Thoracic aorta (tissue), 2 donors: ENCODE results near the gene MAT2B. TPM values are rescaled to one million over a fixed set of nuclear protein-coding genes. Genes with fewer than 3 reads are reported as not detected.

Experiments used
- ATAC-seq: fragments of 150-250 bp; one replicate; pipeline ENCODE4 v1.8.0; 2017; ENCODE audit warnings: low read depth; ENCODE audit not compliant: insufficient number of reproducible peaks, low FRiP score
- DNase-seq: peaks from one replicate; pipeline ENCODE4 v3.0.0-alpha.2; 2020; ENCODE audit warnings: low spot score
- H3K27ac ChIP-seq, 2 donors: fragments of 200-600 bp; sonication (generic); 1 replicate in 1 of 2; 2 replicates in 1 of 2; pipeline ENCODE4 v1.5.1; 2016; ENCODE audit warnings: mild to moderate bottlenecking in 2 of 2, moderate library complexity in 2 of 2
- H3K27me3 ChIP-seq: fragments of 200-600 bp; sonication (generic); replicated peaks from 2 replicates; pipeline ENCODE4 v1.6.0; 2016; ENCODE audit warnings: mild to moderate bottlenecking; ENCODE audit not compliant: insufficient read depth
- H3K36me3 ChIP-seq: fragments of 200-600 bp; sonication (generic); one replicate; pipeline ENCODE4 v1.5.1; 2016
- H3K4me1 ChIP-seq, 2 donors: fragments of 200-600 bp; sonication (generic); 1 replicate in 1 of 2; 2 replicates in 1 of 2; pipeline versions ENCODE4 v1.5.1 to v1.6.0; 2016; ENCODE audit warnings: low read depth in 2 of 2, mild to moderate bottlenecking in 1 of 2; ENCODE audit not compliant: control insufficient read depth in 1 of 2
- H3K4me3 ChIP-seq: fragments of 200-600 bp; sonication (generic); 2 replicates; pipeline ENCODE4 v1.5.1; 2016; ENCODE audit warnings: mild to moderate bottlenecking
- H3K9me3 ChIP-seq: fragments of 200-600 bp; sonication (generic); 2 replicates; pipeline ENCODE4 v1.5.1; 2016
- CTCF ChIP-seq: fragments of 200-600 bp; sonication (generic); IDR thresholded peaks from one replicate; pipeline ENCODE4 v1.5.1; 2019; ENCODE audit warnings: antibody characterized with exemption
- total RNA-seq, 2 donors: library from RNA; depleted of rRNA; stranded (reverse); fragments of >200 nt; gene quantifications; one replicate each; pipeline versions ENCODE4 v1.1.0 to v1.2.3, GENCODE V29; 2016

MAT2B gene
- total RNA-seq, 2 donors from 2014 or later, result 51.6 to 52.3 TPM

- Histone ChIP-seq H3K27ac (no peak overlapping the region), H3K27me3 (no peaks in the 10 kb centered on the region), H3K4me3 (no peak overlapping the region), H3K9me3 (no peaks in the 10 kb centered on the region), H3K4me1 (no peaks in the 10 kb centered on the region), H3K36me3 (no peaks in the 10 kb centered on the region)
- DNase-seq (no peak), ATAC-seq (no peak)
- no peak for TF ChIP-seq CTCF
These were observed 9.1 kb upstream of the MAT2B start for GRCh38 chr5:163496286-163496685.

- no peak for TF ChIP-seq CTCF
These were observed 8.1 kb upstream of the MAT2B start for GRCh38 chr5:163497315-163497714.

GRCh38 chr5:163498886-163499285 lies 6.5 kb upstream of the MAT2B start:
- TF ChIP-seq CTCF, result no peak
- DNase-seq (no peak), ATAC-seq (no peak)
- no peak overlapping the region for H3K4me3 ChIP-seq
- H3K27ac ChIP-seq, result no peak overlapping the region
- H3K4me1 ChIP-seq, result peaks cover 8 to 10% of the 10 kb centered on the region in 2 donors
- H3K27me3 ChIP-seq, result no peaks in the 10 kb centered on the region
- H3K9me3 ChIP-seq, result no peaks in the 10 kb centered on the region
- H3K36me3 ChIP-seq, result no peaks in the 10 kb centered on the region

More at GRCh38 chr5:163497315-163497714, 8.1 kb upstream of the MAT2B start:
- H3K36me3 ChIP-seq, result no peaks in the 10 kb centered on the region
- no peaks in the 10 kb centered on the region for H3K27me3 ChIP-seq
- no peak overlapping the region for H3K4me3 ChIP-seq
- no peak overlapping the region for H3K27ac ChIP-seq
- peaks cover 0 to 3% of the 10 kb centered on the region in 2 donors for H3K4me1 ChIP-seq
- no peak for ATAC-seq
- H3K9me3 ChIP-seq, result no peaks in the 10 kb centered on the region
- DNase-seq, result no peak

- peak overlapping the region; percentile 87 for H3K4me3 ChIP-seq
- H3K4me1 ChIP-seq, result peaks cover 14 to 21% of the 10 kb centered on the region in 2 donors
- no peak for TF ChIP-seq CTCF
- DNase-seq, result no peak
- H3K9me3 ChIP-seq, result no peaks in the 10 kb centered on the region
- H3K36me3 ChIP-seq, result no peaks in the 10 kb centered on the region
- no peaks in the 10 kb centered on the region for H3K27me3 ChIP-seq
- ATAC-seq, result no peak
- peak overlapping the region; percentile 92 to 96 for H3K27ac ChIP-seq
These were observed 2.9 kb upstream of the MAT2B start for GRCh38 chr5:163502521-163502920.

GRCh38 chr5:163503106-163504078 lies 2.0 kb upstream of the MAT2B start:
- Histone ChIP-seq H3K9me3 (no peaks in the 10 kb centered on the region), H3K27ac (peak overlapping the region; percentile 92 to 96), H3K27me3 (no peaks in the 10 kb centered on the region), H3K4me1 (peaks cover 22 to 30% of the 10 kb centered on the region in 2 donors), H3K4me3 (peak overlapping the region; percentile 87), H3K36me3 (no peaks in the 10 kb centered on the region)
- DNase-seq, result peak; percentile 12
- no peak for ATAC-seq
- TF ChIP-seq CTCF, result no peak
